ENCODE data around the gene CENPB. TPM values are rescaled to one million over a fixed set of nuclear protein-coding genes. Genes with fewer than 3 reads are reported as not detected.

Gene CENPB
- total and polyA plus RNA-seq, 10 of the 15 experiments (the other 5 are each of a cell fraction or from before 2014, with no cell fraction given): 0.16 to 71.2 (median 14.0) TPM

- ATAC-seq: peak; percentile 58
- H3K27ac ChIP-seq (ENCODE audit: control insufficient read depth, insufficient read depth): no peak overlapping the region
- H4K20me1 ChIP-seq (ENCODE audit: control insufficient read depth, insufficient read depth): no peaks in the 10 kb centered on the region
- peak overlapping the region; percentile 55 for H3K4me3 ChIP-seq
- FAIRE-seq: no peak
- BruUV-seq (replicated peaks): no TSS peak
- ChIA-PET POLR2A (interaction anchor here (1.0 to 1.2 kb wide), 2 partner anchors 9 to 21 kb away, joined by 3 to 4 read pairs; no protein-coding TSS in a partner anchor), CTCF (interaction anchor here (0.6 to 4.2 kb wide), 6 partner anchors 10 to 101 kb away, joined by 3 to 26 read pairs (median 3); partner anchors contain the start of gene ADISSP), RAD21 (ENCODE audit: unreplicated experiment) (interaction anchor here (0.6 to 0.9 kb wide), 2 partner anchors 11 to 43 kb away, joined by 3 read pairs; partner anchors contain the start of genes ADISSP and AP5S1), SMC1A (ENCODE audit: uncharacterized antibody, unreplicated experiment) (no interaction called here)
- H3K9ac ChIP-seq (ENCODE audit: control insufficient read depth, insufficient read depth, low read length): peak overlapping the region; percentile 8; the same call in 1 of the 2 replicates
- intact Hi-C loops (cut with micrococcal nuclease; ENCODE audit: unreplicated experiment): no loop called here
- peak overlapping the region; percentile 99 for H3K4me2 ChIP-seq (ENCODE audit: control insufficient read depth, insufficient read depth)
- no peaks in the 10 kb centered on the region for H3K36me3 ChIP-seq (ENCODE audit: control insufficient read depth in 2 of 2, insufficient read depth in 2 of 2, low read length in 1 of 2)
- no peaks in the 10 kb centered on the region for H3K79me2 ChIP-seq (ENCODE audit: control insufficient read depth, insufficient read depth, low read length)
- peak overlapping the region; percentile 83 for H2AFZ ChIP-seq (ENCODE audit: control insufficient read depth, low read depth, low read length)
- 11% methylated on average over 54 of the region's 70 CpGs for WGBS (ENCODE audit: insufficient coverage, insufficient replicate concordance, low lambda C conversion rate, missing lambda C conversion rate)
- no peaks in the 10 kb centered on the region; the same call in 2 of the 3 replicates for H3K9me3 ChIP-seq (replicated peaks; ENCODE audit: control insufficient read depth, insufficient read depth, low read length)
- H3K27me3 ChIP-seq (replicated peaks in 1 of 2; ENCODE audit: control insufficient read depth in 2 of 2, insufficient read depth in 2 of 2, low read length in 1 of 2): peaks cover 12 to 16% of the 10 kb centered on the region in 2 experiments
- TF ChIP-seq ZZZ3 (IDR thresholded peaks at IDR 0.05; ENCODE audit: control insufficient read depth, insufficient read length, low read depth) (no peak), RBBP5 (conservative IDR thresholded peaks at IDR 0.05) (no peak), POLR2AphosphoS5 (IDR thresholded peaks at IDR 0.05; ENCODE audit: low read length) (no peak), POLR2AphosphoS2 (IDR thresholded peaks at IDR 0.05; ENCODE audit: low read depth, low read length) (no peak), JUNB (IDR thresholded peaks at IDR 0.05) (no peak), USF1 (IDR thresholded peaks at IDR 0.05; ENCODE audit: borderline replicate concordance, extremely low read length, insufficient read depth, low read depth, low read length) (no peak), JUND (IDR thresholded peaks at IDR 0.05; ENCODE audit: low read depth, low read length) (no peak), SIN3A (IDR thresholded peaks at IDR 0.05; ENCODE audit: low read depth, low read length) (no peak), ATF7 (IDR thresholded peaks at IDR 0.05; ENCODE audit: low read depth) (no peak), BRCA1 (IDR thresholded peaks at IDR 0.05; ENCODE audit: low read depth, low read length) (no peak), SMAD5 (IDR thresholded peaks at IDR 0.05; ENCODE audit: low read depth) (no peak), IRF3 (IDR thresholded peaks at IDR 0.05) (no peak), TAF1 (IDR thresholded peaks at IDR 0.05; ENCODE audit: borderline replicate concordance, low read depth, low read length) (no peak)
- no peak for DNase-seq (ENCODE audit: low read depth, low spot score)
- in situ Hi-C loops (cut with MboI): no loop called here
- H3K4me1 ChIP-seq (ENCODE audit: control insufficient read depth, insufficient read depth, low read length): peaks cover 12% of the 10 kb centered on the region
Observed at GRCh38 chr20:3777716-3778629, 8.6 kb downstream of the CENPB start.
